Panc1 (cell line): ENCODE measurements around the gene HHIP. TPM values are rescaled to one million over a fixed set of nuclear protein-coding genes. Genes with fewer than 3 reads are reported as not detected.

ENCODE experiments used
- ATAC-seq: fragments of 200-7000 bp; cut with Tn5 transposase; 2 replicates; pipeline ENCODE4 v1.9.1; 2020; ENCODE audit warnings: mild to moderate bottlenecking, moderate library complexity
- BruUV-seq: library from RNA; stranded (reverse); fragments of 400-500 nt; replicated peaks from 2 replicates; lab custom pipeline; 2021; lab: Mats Ljungman, UMichigan
- CTCF ChIA-PET: fragments of 300-600 bp; sonication (Branson Sonifier 250); formaldehyde crosslinking; loops from one replicate; lab custom pipeline; 2022; ENCODE audit warnings: antibody characterized with exemption; lab: Charles Lee
- POLR2A ChIA-PET: fragments of 300-600 bp; sonication (Branson Sonifier 250); formaldehyde crosslinking; loops from one replicate; lab custom pipeline; 2022; ENCODE audit warnings: antibody characterized with exemption; lab: Charles Lee
- DNase-seq: peaks from one replicate; pipeline ENCODE4 v3.0.0-alpha.2; 2010; ENCODE audit warnings: low read depth, low spot score
- H3K27ac ChIP-seq: 2 replicates; pipeline ENCODE4 v1.5.1; 2011; ENCODE audit warnings: mild to moderate bottlenecking, low read length, inconsistent platforms
- H3K27me3 ChIP-seq: fragments of 200-500 bp; sonication (Bioruptor generic); 2 replicates; pipeline ENCODE4 v1.6.0; 2014; ENCODE audit warnings: low read length, inconsistent platforms; ENCODE audit not compliant: control insufficient read depth, insufficient read depth
- H3K36me3 ChIP-seq: fragments of 200-500 bp; sonication (Bioruptor generic); 2 replicates; pipeline ENCODE4 v1.5.1; 2014; ENCODE audit warnings: inconsistent platforms, mild to moderate bottlenecking, low read length, moderate library complexity; ENCODE audit not compliant: control insufficient read depth, insufficient read depth
- H3K4me1 ChIP-seq: 2 replicates; pipeline ENCODE4 v1.5.1; 2011; ENCODE audit warnings: inconsistent platforms, mild to moderate bottlenecking, low read length, moderate library complexity; ENCODE audit not compliant: control insufficient read depth, insufficient read depth
- H3K4me3 ChIP-seq, 2 experiments: 2 replicates each; pipeline ENCODE4 v1.5.1; 2011 to 2012; ENCODE audit warnings: low read depth in 2 of 2, low read length in 2 of 2, mild to moderate bottlenecking in 2 of 2, inconsistent platforms in 1 of 2, moderate library complexity in 1 of 2
- H3K9me3 ChIP-seq: fragments of 200-500 bp; sonication (Bioruptor generic); 2 replicates; pipeline ENCODE4 v1.5.1; 2014; ENCODE audit warnings: low read depth, mild to moderate bottlenecking, inconsistent platforms, low read length, moderate library complexity; ENCODE audit not compliant: control insufficient read depth, insufficient read depth
- CTCF ChIP-seq: fragments of 450-650 bp; IDR thresholded peaks from 2 replicates; pipeline ENCODE4 v1.5.1; 2017; ENCODE audit warnings: mild to moderate bottlenecking
- POLR2AphosphoS5 ChIP-seq: IDR thresholded peaks from 2 replicates; pipeline ENCODE4 v1.6.1; 2012; ENCODE audit warnings: mild to moderate bottlenecking, low read depth, low read length, moderate library complexity
- REST ChIP-seq, 2 experiments: IDR thresholded peaks; 2 replicates each; pipeline ENCODE4 v1.6.1; 2011 to 2012; ENCODE audit warnings: low read depth in 2 of 2, control low read depth in 1 of 2, low read length in 1 of 2, mild to moderate bottlenecking in 1 of 2, moderate library complexity in 1 of 2; ENCODE audit not compliant: insufficient read depth in 1 of 2
- SIN3A ChIP-seq: IDR thresholded peaks from 2 replicates; pipeline ENCODE4 v1.6.1; 2012; ENCODE audit warnings: low read depth, mild to moderate bottlenecking, low read length, moderate library complexity, borderline replicate concordance; ENCODE audit not compliant: insufficient read depth
- TCF7L2 ChIP-seq: IDR thresholded peaks from 2 replicates; pipeline ENCODE4 v1.6.1; 2011; ENCODE audit warnings: mild to moderate bottlenecking, low read depth, low read length, inconsistent platforms
- in situ Hi-C: cut with HindIII; loops from 2 replicates; pipeline ENCODE4 v1.10.0; 2016; ENCODE audit warnings: low sequenced_read_pairs, low pct_unique_long_range_greater_than_20kb
- intact Hi-C: fragments of 100-400 bp; cut with micrococcal nuclease; formaldehyde crosslinking; loops from one replicate; pipeline ENCODE4 v1.10.0; 2022; ENCODE audit not compliant: unreplicated experiment
- total RNA-seq: library from RNA; stranded (reverse); gene quantifications from one replicate; pipeline ENCODE4 v1.2.1, GENCODE V29; 2021; ENCODE audit not compliant: unreplicated experiment

Gene HHIP
- total RNA-seq, 1 experiment from 2014 or later: 0.08 TPM

- ChIA-PET CTCF (no interaction called here), POLR2A (no interaction called here)
- Histone ChIP-seq H3K4me3 (peak overlapping the region in 1 of 2 experiments; percentile 36; a peak in 1 of 4 replicates), H3K27ac (no peak overlapping the region), H3K36me3 (no peaks in the 10 kb centered on the region), H3K27me3 (peaks cover 3% of the 10 kb centered on the region), H3K4me1 (no peaks in the 10 kb centered on the region; the same call in 1 of the 2 replicates), H3K9me3 (no peaks in the 10 kb centered on the region)
- BruUV-seq: no TSS peak
- TF ChIP-seq POLR2AphosphoS5 (no peak), CTCF (no peak), TCF7L2 (no peak), REST (IDR thresholded peaks at IDR 0.05; ENCODE audit: insufficient read depth in 1 of 2, low read depth in 2 of 2, low read length in 1 of 2) (no peak), SIN3A (no peak)
- intact Hi-C loops: no loop called here
- no peak for DNase-seq
- no peak for ATAC-seq
- in situ Hi-C loops: no loop called here
Observed at GRCh38 chr4:144647590-144647989, 1.6 kb downstream of the HHIP start.

GRCh38 chr4:144648042-144648441, 2.1 kb downstream of the HHIP start:
- ChIA-PET POLR2A (no interaction called here), CTCF (no interaction called here)
- no peaks in the 10 kb centered on the region for H3K9me3 ChIP-seq
- intact Hi-C loops: no loop called here
- ATAC-seq: no peak
- no peak overlapping the region for H3K4me3 ChIP-seq
- peaks cover 3% of the 10 kb centered on the region for H3K27me3 ChIP-seq
- H3K36me3 ChIP-seq: no peaks in the 10 kb centered on the region
- H3K4me1 ChIP-seq: no peaks in the 10 kb centered on the region; the same call in 1 of the 2 replicates
- no peak for DNase-seq
- in situ Hi-C loops: no loop called here
- no peak for TF ChIP-seq CTCF
- no peak for TF ChIP-seq POLR2AphosphoS5
- no peak for TF ChIP-seq REST (IDR thresholded peaks at IDR 0.05; ENCODE audit: insufficient read depth in 1 of 2, low read depth in 2 of 2, low read length in 1 of 2)
- TF ChIP-seq SIN3A: no peak
- TF ChIP-seq TCF7L2: no peak
- no TSS peak for BruUV-seq
- H3K27ac ChIP-seq: no peak overlapping the region
